ENCODE results near the gene AKT3.

GRCh38 chr1:243620096-243620495 lies 229.9 kb downstream of the AKT3 start:
- TF ChIP-seq CTCF (IDR thresholded peaks at IDR 0.05; ENCODE audit: poor library complexity) (no peak), EZH2phosphoT487 (IDR thresholded peaks at IDR 0.05; ENCODE audit: low read depth, severe bottlenecking, unreplicated experiment) (no peak)
